Activated T-cell treated with anti-CD3 and anti-CD28 coated beads for 48 hours (primary cell): ENCODE measurements around the gene FUCA1.
A peak's percentile ranks its signal among the peaks of the same experiment; 100 is the strongest.
"Not testable (repeated sequence)": the region's sequence is repeated elsewhere in the genome, so short reads cannot be mapped to it uniquely, and the experiment has no call there.

Experiments used
- DNase-seq: peaks from one replicate; pipeline ENCODE4 v3.0.0-alpha.2; 2020; ENCODE audit warnings: low read depth

The FUCA1 gene

GRCh38 chr1:23867895-23868556 lies at the start of gene FUCA1:
Gene FUCA1 (minus strand): TSS chr1:23868290. CDS start chr1:23868286, 4 bp downstream.
- DNase-seq = peak; percentile 89

GRCh38 chr1:23916209-23917131 lies 48.4 kb upstream of the FUCA1 start:
- DNase-seq = peak; percentile 36

- no peak for DNase-seq
Observed at GRCh38 chr1:23915466-23915865, 47.4 kb upstream of the FUCA1 start.

- DNase-seq = no peak
Observed at GRCh38 chr1:23914921-23915320, 46.8 kb upstream of the FUCA1 start.

- no peak for DNase-seq
Observed at GRCh38 chr1:23913212-23913880, 45.3 kb upstream of the FUCA1 start, which contains the start of gene CNR2. Gene CNR2 (minus strand): TSS chr1:23913362. CDS start chr1:23875617, 37,745 bp downstream.

- no peak for DNase-seq
Observed at GRCh38 chr1:23911921-23912320, 43.8 kb upstream of the FUCA1 start.

GRCh38 chr1:23910553-23911246 lies 42.6 kb upstream of the FUCA1 start:
- DNase-seq = no peak

GRCh38 chr1:23910144-23910543 lies 42.1 kb upstream of the FUCA1 start:
- no peak for DNase-seq

GRCh38 chr1:23909412-23909811 lies 41.3 kb upstream of the FUCA1 start:
- no peak for DNase-seq

GRCh38 chr1:23908453-23909341 lies 40.6 kb upstream of the FUCA1 start:
- no peak for DNase-seq

GRCh38 chr1:23906731-23907130 lies 38.6 kb upstream of the FUCA1 start:
- DNase-seq = no peak

GRCh38 chr1:23905461-23906025 lies 37.5 kb upstream of the FUCA1 start:
- no peak for DNase-seq

- DNase-seq = peak; percentile 46
Observed at GRCh38 chr1:23904748-23905357, 36.8 kb upstream of the FUCA1 start.

- no peak for DNase-seq
Observed at GRCh38 chr1:23903754-23904153, 35.7 kb upstream of the FUCA1 start.

- no peak for DNase-seq
Observed at GRCh38 chr1:23902321-23903278, 34.5 kb upstream of the FUCA1 start.

GRCh38 chr1:23900017-23900416 lies 31.9 kb upstream of the FUCA1 start:
- DNase-seq = not testable (repeated sequence)

- no peak for DNase-seq
Observed at GRCh38 chr1:23899070-23899469, 31.0 kb upstream of the FUCA1 start.

- DNase-seq = no peak
Observed at GRCh38 chr1:23897083-23897482, 29.0 kb upstream of the FUCA1 start.

GRCh38 chr1:23896491-23896890 lies 28.4 kb upstream of the FUCA1 start:
- DNase-seq = no peak
